ENCODE results near the gene DEPDC5.

GRCh38 chr22:31915586-31915985 is 161.8 kb downstream of the DEPDC5 start:
- no peak for TF ChIP-seq EZH2phosphoT487 (IDR thresholded peaks at IDR 0.05; ENCODE audit: insufficient read depth, low read depth)
- no peak for TF ChIP-seq EZH2 (IDR thresholded peaks at IDR 0.05; ENCODE audit: insufficient read depth, poor library complexity, severe bottlenecking)

Data from GM23248 (cell line).